ENCODE measurements around the gene TTC32.
"Not testable (repeated sequence)": the region's sequence is repeated elsewhere in the genome, so short reads cannot be mapped to it uniquely, and the experiment has no call there.

The TTC32 gene

DNA sequence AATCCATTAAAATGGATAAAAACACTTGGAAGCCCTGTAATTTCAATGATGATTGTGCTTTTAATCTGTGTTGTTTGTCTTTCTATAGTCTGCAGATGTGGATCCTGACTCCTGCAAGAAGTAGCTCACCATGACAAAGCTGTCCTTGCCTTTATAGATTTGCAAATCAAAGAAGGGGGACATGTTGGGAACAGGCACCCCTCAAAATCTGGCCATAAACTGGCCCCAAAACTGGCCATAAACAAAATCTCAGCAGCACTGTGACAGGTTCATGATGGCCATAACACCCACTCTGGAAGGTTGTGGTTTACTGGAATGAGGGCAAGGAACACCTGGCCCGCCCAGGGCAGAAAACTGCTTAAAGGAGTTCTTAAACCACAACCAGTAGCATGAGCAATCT, 26.0 kb upstream of the TTC32 start:
- not testable (repeated sequence) for H3K9me3 ChIP-seq (ENCODE audit: control insufficient read depth in 1 of 2, low read length in 2 of 2)

DNA sequence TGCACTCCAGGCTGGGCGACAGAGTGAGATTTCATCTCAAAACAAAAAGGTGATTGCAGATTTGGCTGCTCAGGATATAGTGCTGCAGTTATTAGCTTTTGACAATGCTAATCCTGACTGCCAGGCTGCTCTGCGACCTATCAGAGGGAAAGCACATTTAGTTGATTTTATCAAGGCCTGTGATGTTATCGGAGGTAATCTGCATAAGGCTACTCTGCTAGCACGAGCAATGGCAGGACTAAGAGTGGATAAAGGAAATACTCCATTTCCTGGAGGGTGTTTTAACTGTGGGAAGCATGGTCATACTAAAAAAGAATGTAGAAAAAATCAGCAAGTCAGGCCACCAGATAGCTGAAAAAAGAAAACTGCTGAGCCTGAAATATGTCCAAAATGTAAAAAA, 22.7 kb upstream of the TTC32 start:
- not testable (repeated sequence) for H3K27me3 ChIP-seq (ENCODE audit: low read depth, low read length)

More for the DNA sequence above, 26.0 kb upstream of the TTC32 start:
- not testable (repeated sequence) for H3K4me3 ChIP-seq (ENCODE audit: low read depth in 1 of 2, low read length in 2 of 2); H3K4me1 ChIP-seq (ENCODE audit: control insufficient read depth in 1 of 2, insufficient read depth in 2 of 2, low read length in 2 of 2); H3K27ac ChIP-seq (ENCODE audit: low read length); H3K27me3 ChIP-seq (ENCODE audit: low read depth, low read length)
- peaks cover 7 to 37% of the 10 kb centered on the region in 2 donors for H3K36me3 ChIP-seq (ENCODE audit: control insufficient read depth in 1 of 2, insufficient read depth in 2 of 2, low read length in 2 of 2)

DNA sequence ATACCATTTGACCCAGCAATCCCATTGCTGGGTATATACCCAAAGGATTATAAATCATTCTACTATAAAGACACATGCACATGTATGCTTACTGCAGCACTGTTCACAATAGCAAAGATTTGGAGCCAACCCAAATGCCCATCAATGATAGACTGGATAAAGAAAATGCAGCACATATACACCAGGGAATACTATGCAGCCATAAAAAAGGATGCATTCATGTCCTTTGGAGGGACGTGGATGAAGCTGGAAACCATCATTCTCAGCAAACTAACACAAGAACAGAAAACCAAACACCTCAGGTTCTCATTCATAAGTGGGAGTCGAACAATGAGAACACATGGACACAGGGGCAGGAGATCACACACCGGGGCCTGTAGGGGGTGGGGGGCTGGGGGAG, 20.4 kb upstream of the TTC32 start:
- not testable (repeated sequence) for H3K27ac ChIP-seq (ENCODE audit: low read length); H3K4me3 ChIP-seq (ENCODE audit: low read depth in 1 of 2, low read length in 2 of 2); H3K27me3 ChIP-seq (ENCODE audit: low read depth, low read length); H3K36me3 ChIP-seq (ENCODE audit: control insufficient read depth in 1 of 2, insufficient read depth in 2 of 2, low read length in 2 of 2); H3K9me3 ChIP-seq (ENCODE audit: control insufficient read depth in 1 of 2, low read length in 2 of 2); H3K4me1 ChIP-seq (ENCODE audit: control insufficient read depth in 1 of 2, insufficient read depth in 2 of 2, low read length in 2 of 2)

More for the DNA sequence above, 22.7 kb upstream of the TTC32 start:
- not testable (repeated sequence) for H3K4me3 ChIP-seq (ENCODE audit: low read depth in 1 of 2, low read length in 2 of 2); H3K27ac ChIP-seq (ENCODE audit: low read length); H3K9me3 ChIP-seq (ENCODE audit: control insufficient read depth in 1 of 2, low read length in 2 of 2); H3K4me1 ChIP-seq (ENCODE audit: control insufficient read depth in 1 of 2, insufficient read depth in 2 of 2, low read length in 2 of 2)
- peaks cover 4 to 22% of the 10 kb centered on the region in 2 donors for H3K36me3 ChIP-seq (ENCODE audit: control insufficient read depth in 1 of 2, insufficient read depth in 2 of 2, low read length in 2 of 2)

DNA sequence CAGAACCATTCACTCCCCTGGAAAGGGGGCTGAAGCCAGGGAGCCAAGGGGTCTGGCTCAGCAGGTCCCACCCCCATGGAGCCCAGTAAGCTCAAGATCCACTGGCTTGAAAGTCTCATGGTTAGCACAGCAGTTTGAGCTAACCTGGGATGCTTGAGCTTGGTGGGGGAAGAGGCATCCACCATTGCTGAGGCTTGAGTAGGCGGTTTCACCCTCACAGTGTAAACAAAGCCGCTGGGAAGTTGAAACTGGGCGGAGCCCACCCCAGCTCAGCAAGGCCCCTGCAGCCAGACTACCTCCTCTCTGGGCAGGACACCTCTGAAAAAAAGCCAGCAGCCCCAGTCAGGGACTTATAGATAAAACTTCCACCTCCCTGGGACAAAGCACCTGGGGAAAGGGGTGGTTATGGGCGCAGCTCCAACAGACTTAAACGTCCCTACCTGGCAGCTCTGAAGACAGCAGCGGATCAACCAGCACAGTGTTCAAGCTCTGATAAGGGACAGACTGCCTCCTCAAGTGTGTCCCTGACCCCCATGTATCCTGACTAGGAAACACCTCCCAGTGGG, 14.7 kb upstream of the TTC32 start:
- no peaks in the 10 kb centered on the region for H3K4me1 ChIP-seq (ENCODE audit: control insufficient read depth in 1 of 2, insufficient read depth in 2 of 2, low read length in 2 of 2)
- H3K27ac ChIP-seq (ENCODE audit: low read length) = no peak overlapping the region
- H3K4me3 ChIP-seq (ENCODE audit: low read depth in 1 of 2, low read length in 2 of 2) = no peak overlapping the region
- H3K9me3 ChIP-seq (ENCODE audit: control insufficient read depth in 1 of 2, low read length in 2 of 2) = no peaks in the 10 kb centered on the region
- H3K36me3 ChIP-seq (ENCODE audit: control insufficient read depth in 1 of 2, insufficient read depth in 2 of 2, low read length in 2 of 2) = peaks cover 0 to 13% of the 10 kb centered on the region in 2 donors
- no peaks in the 10 kb centered on the region for H3K27me3 ChIP-seq (ENCODE audit: low read depth, low read length)

DNA sequence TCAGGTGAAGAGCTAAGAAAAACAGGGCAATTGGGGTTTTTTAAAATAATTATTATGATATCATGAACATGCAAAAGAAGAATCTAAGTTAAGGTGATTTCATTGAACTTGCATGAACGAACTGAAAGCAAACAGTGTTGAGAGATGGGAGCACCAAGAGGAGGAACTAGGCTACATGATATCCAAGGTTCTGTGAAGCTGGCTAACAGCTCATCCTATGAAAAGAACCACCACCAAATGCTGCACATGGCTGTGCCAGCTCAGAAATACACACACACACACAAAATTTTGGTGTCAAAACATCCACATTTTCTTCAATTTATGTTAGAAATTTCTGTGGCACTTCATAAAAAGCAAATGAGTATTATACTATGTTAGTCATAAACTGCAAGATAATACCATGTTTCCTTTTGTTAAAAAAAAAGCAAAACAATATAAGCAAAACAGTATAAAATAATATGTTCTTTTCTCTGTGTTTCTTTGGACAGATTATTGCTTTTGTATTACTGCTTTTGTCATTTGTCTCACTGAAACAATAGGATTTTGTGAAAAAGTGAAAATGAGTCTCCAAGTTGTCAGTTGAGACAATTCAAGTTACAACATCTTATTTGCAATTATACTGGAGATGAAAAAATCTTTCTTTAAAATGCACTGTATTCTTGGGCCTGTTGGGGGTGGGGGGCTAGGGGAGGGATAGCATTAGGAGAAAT, 12.6 kb upstream of the TTC32 start:
- Histone ChIP-seq H3K36me3 (ENCODE audit: control insufficient read depth in 1 of 2, insufficient read depth in 2 of 2, low read length in 2 of 2) (peaks cover 0 to 13% of the 10 kb centered on the region in 2 donors), H3K4me3 (ENCODE audit: low read depth in 1 of 2, low read length in 2 of 2) (no peak overlapping the region), H3K27me3 (ENCODE audit: low read depth, low read length) (no peaks in the 10 kb centered on the region), H3K4me1 (ENCODE audit: control insufficient read depth in 1 of 2, insufficient read depth in 2 of 2, low read length in 2 of 2) (no peaks in the 10 kb centered on the region), H3K27ac (ENCODE audit: low read length) (no peak overlapping the region), H3K9me3 (ENCODE audit: control insufficient read depth in 1 of 2, low read length in 2 of 2) (no peaks in the 10 kb centered on the region)

DNA sequence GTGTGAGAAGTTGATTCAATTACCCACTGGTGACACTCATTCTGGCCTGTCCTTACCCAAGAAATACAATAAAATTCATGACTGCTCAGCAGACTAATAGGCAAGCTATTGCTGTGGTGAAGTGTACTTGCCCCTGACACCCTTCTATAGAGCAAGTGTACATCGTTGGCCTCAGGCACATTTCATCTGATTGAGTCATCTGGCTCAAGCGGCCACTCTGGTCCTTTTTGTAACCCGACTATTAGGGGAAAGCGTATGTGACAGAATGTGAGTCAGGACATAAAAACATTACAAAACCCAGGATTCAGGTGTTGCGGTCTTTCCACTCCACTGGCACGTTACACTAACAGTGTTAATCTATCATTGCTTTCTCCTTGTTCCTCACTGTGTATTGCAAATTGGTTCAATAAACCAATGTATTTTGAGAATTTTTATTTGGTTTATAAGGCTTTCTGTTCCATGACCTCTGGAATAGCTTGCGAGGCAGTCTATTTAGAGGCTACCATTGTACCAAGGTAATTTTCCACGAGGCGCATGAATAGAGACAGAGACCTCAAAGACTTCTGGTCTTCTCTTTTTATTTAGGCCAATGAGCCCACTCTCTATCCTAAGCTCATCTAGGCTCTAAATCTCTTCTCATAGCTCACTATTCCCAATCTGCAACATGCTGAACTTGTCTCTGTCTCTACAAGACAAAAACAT, 10.2 kb upstream of the TTC32 start:
- Histone ChIP-seq H3K4me3 (ENCODE audit: low read depth in 1 of 2, low read length in 2 of 2) (no peak overlapping the region), H3K27ac (ENCODE audit: low read length) (no peak overlapping the region), H3K36me3 (ENCODE audit: control insufficient read depth in 1 of 2, insufficient read depth in 2 of 2, low read length in 2 of 2) (peaks cover 0 to 13% of the 10 kb centered on the region in 2 donors)

DNA sequence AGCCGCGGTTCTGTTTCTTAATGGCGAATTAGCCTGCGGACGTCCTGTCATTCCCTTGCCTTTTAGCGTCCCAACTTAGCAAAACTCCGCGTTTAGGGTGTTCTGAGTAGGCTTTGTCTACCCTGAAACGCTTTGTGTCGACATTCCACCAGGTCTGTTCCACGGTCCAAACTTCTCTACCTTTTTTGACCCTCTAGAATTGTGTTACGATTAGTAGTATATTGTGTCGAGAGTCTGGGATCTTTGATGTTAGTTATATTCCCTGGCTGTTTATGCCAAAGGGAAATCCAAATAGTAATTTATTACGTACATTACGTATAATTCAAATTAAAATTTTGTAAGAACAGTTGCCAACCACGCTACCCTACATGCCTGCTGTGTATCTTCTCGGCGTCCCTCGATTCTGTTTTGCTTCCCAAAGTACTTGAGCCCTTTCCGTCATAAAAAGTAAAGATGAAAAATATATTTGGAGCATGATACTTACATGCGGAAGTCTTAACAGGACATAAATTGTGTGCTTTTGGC, 495 bp upstream of the TTC32 start:
- Histone ChIP-seq H3K4me1 (ENCODE audit: control insufficient read depth in 1 of 2, insufficient read depth in 2 of 2, low read length in 2 of 2) (peaks cover 16 to 31% of the 10 kb centered on the region in 2 donors), H3K9me3 (ENCODE audit: control insufficient read depth in 1 of 2, low read length in 2 of 2) (no peaks in the 10 kb centered on the region), H3K27ac (ENCODE audit: low read length) (peak overlapping the region; percentile 99), H3K36me3 (ENCODE audit: control insufficient read depth in 1 of 2, insufficient read depth in 2 of 2, low read length in 2 of 2) (peaks cover 0 to 5% of the 10 kb centered on the region in 2 donors), H3K4me3 (ENCODE audit: low read depth in 1 of 2, low read length in 2 of 2) (peak overlapping the region; percentile 80 to 95), H3K27me3 (ENCODE audit: low read depth, low read length) (no peaks in the 10 kb centered on the region)

More for the DNA sequence above, 10.2 kb upstream of the TTC32 start:
- Histone ChIP-seq H3K4me1 (ENCODE audit: control insufficient read depth in 1 of 2, insufficient read depth in 2 of 2, low read length in 2 of 2) (no peaks in the 10 kb centered on the region), H3K9me3 (ENCODE audit: control insufficient read depth in 1 of 2, low read length in 2 of 2) (no peaks in the 10 kb centered on the region), H3K27me3 (ENCODE audit: low read depth, low read length) (no peaks in the 10 kb centered on the region)

DNA sequence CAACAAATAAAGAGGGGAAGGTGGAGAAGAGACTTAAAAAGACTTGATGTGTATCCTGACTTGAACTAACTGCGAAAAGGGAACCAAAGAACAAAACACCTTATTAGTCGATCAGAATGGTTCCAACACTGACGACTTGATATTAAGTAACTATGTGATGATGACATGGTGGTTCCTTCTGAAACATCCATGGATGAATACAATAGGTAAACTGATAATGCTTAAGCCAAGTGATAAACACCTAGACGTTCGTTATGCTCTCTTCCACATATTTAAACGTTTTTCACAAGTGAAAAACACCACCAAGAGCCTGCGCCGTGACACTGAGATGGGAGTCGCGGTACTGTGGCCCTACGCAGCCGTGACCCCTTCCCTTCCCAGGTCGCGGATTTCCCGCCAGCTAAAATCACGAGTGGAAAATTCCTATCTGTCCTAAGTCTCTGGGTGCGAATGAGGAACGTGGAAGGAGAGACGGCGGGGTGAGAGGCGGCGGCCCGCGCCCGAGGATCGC, 797 bp downstream of the TTC32 start:
- peaks cover 16 to 39% of the 10 kb centered on the region in 2 donors for H3K4me1 ChIP-seq (ENCODE audit: control insufficient read depth in 1 of 2, insufficient read depth in 2 of 2, low read length in 2 of 2)
- H3K4me3 ChIP-seq (ENCODE audit: low read depth in 1 of 2, low read length in 2 of 2) = peak overlapping the region; percentile 80 to 95
- no peaks in the 10 kb centered on the region for H3K9me3 ChIP-seq (ENCODE audit: control insufficient read depth in 1 of 2, low read length in 2 of 2)
- no peaks in the 10 kb centered on the region for H3K27me3 ChIP-seq (ENCODE audit: low read depth, low read length)
- H3K36me3 ChIP-seq (ENCODE audit: control insufficient read depth in 1 of 2, insufficient read depth in 2 of 2, low read length in 2 of 2) = peaks cover 0 to 5% of the 10 kb centered on the region in 2 donors
- H3K27ac ChIP-seq (ENCODE audit: low read length) = peak overlapping the region; percentile 99

DNA sequence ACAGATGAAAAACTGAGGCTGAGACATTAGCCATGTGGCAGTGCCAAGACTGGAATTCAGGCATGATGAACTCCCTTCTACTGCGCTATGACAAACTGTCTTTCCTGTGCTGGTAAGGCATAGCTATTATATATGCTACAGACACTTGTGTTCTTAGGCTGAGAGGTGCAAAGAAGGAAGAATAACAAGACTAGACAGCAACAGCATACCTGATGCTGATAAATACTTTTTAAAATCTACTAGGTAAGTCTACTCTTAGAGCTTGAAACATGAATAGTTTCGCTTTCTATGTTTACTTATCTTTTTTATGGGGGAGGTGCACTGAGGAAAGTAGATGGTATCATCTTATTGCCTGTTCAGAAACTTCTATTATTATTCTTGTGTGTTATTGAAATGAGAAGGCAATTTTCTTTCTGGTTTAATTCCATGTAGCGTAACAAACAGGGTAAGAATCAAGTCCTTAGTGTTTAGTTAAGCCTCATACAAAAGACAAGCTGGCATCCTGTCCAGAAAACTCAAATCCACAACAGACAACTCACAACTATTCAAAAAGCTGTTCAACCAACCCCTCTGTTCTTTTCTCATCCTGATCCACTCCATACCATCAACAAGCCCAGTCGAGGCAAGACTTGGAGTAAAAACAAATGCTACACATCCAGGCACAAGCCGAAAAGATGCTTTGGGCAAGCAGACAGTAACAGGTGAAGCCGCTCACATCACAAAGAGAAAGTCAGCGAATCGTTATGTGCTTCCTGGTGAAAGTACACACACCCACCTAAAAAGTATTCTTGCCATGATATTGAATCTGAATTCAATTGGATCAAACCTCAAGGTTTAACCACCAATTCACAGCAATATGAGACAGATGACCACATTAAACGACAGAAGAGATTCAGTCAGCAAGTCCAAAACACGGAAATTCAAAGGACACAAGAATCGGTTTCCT, 1.5 kb downstream of the TTC32 start:
- Histone ChIP-seq H3K9me3 (ENCODE audit: control insufficient read depth in 1 of 2, low read length in 2 of 2) (no peaks in the 10 kb centered on the region), H3K4me1 (ENCODE audit: control insufficient read depth in 1 of 2, insufficient read depth in 2 of 2, low read length in 2 of 2) (peaks cover 16 to 44% of the 10 kb centered on the region in 2 donors), H3K27ac (ENCODE audit: low read length) (peak overlapping the region; percentile 99), H3K27me3 (ENCODE audit: low read depth, low read length) (no peaks in the 10 kb centered on the region), H3K36me3 (ENCODE audit: control insufficient read depth in 1 of 2, insufficient read depth in 2 of 2, low read length in 2 of 2) (peaks cover 0 to 5% of the 10 kb centered on the region in 2 donors), H3K4me3 (ENCODE audit: low read depth in 1 of 2, low read length in 2 of 2) (peak overlapping the region; percentile 80 to 95)

DNA sequence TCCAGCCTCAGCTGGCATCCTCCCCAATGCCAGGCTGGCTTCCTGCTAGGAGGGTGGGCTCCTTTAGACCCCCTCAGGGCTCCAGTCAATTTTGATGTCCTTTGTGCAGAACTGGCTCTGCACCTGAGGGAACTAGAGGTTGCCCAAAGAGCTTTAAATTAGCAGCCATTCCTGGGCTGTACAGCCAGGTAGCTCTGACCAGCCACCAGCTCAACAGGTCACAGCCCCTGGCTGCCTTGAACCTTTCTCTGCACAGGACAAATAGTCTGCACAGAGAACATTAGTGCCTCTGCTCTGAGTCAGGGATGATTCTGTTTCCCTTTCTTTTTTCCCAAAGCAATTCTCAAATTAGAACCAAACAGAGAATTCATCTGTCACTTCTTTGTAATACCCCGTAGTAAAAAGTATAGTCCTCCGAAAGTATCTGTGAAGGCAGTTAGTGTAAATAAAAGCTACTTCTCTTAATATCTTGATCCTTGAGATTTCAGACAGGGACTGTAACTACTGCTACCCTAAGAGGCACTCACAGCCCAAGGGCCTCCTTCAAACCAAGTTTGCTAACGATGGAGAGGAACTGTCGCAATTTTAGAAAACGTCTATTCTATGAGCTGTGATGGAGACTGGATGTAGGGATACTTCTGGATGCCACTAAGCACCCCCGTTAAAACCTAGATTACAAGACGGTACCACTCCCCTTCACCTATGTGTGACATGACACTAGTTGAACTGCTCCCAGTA, 3.0 kb downstream of the TTC32 start:
- Histone ChIP-seq H3K4me1 (ENCODE audit: control insufficient read depth in 1 of 2, insufficient read depth in 2 of 2, low read length in 2 of 2) (peaks cover 16 to 44% of the 10 kb centered on the region in 2 donors), H3K27me3 (ENCODE audit: low read depth, low read length) (no peaks in the 10 kb centered on the region), H3K27ac (ENCODE audit: low read length) (no peak overlapping the region), H3K36me3 (ENCODE audit: control insufficient read depth in 1 of 2, insufficient read depth in 2 of 2, low read length in 2 of 2) (peaks cover 0 to 5% of the 10 kb centered on the region in 2 donors), H3K4me3 (ENCODE audit: low read depth in 1 of 2, low read length in 2 of 2) (no peak overlapping the region), H3K9me3 (ENCODE audit: control insufficient read depth in 1 of 2, low read length in 2 of 2) (no peaks in the 10 kb centered on the region)
